NCI-H1417 (cell line): ENCODE measurements around the gene WDR19.
"Not testable (repeated sequence)": the region's sequence is repeated elsewhere in the genome, so short reads cannot be mapped to it uniquely, and the experiment has no call there.

ENCODE experiments used
- DNase-seq, 3 experiments: peaks; one replicate each; lab custom pipeline; 2025; lab: John Stamatoyannopoulos, UW

Gene WDR19

GRCh38 chr4:39233114-39233513, 50.8 kb downstream of the WDR19 start:
- no peak for DNase-seq

- DNase-seq = no peak
Measured at GRCh38 chr4:39233783-39234182, 51.5 kb downstream of the WDR19 start.

- no peak for DNase-seq
Measured at GRCh38 chr4:39235021-39235420, 52.7 kb downstream of the WDR19 start.

- DNase-seq = no peak
Measured at GRCh38 chr4:39235696-39236095, 53.4 kb downstream of the WDR19 start.

- no peak for DNase-seq
Measured at GRCh38 chr4:39237179-39237578, 54.9 kb downstream of the WDR19 start.

GRCh38 chr4:39243462-39243861, 61.1 kb downstream of the WDR19 start:
- no peak for DNase-seq

- no peak for DNase-seq
Measured at GRCh38 chr4:39255266-39255665, 72.9 kb downstream of the WDR19 start.

GRCh38 chr4:39255871-39256270, 73.5 kb downstream of the WDR19 start:
- no peak for DNase-seq

GRCh38 chr4:39256436-39256835, 74.1 kb downstream of the WDR19 start:
- DNase-seq = no peak

GRCh38 chr4:39259571-39260330, 77.4 kb downstream of the WDR19 start:
- no peak for DNase-seq

GRCh38 chr4:39263895-39264294, 81.6 kb downstream of the WDR19 start:
- DNase-seq = no peak

GRCh38 chr4:39274503-39274902, 92.2 kb downstream of the WDR19 start:
- no peak for DNase-seq

- DNase-seq = not testable (repeated sequence)
Measured at GRCh38 chr4:39277661-39278060, 95.3 kb downstream of the WDR19 start.

- DNase-seq = no peak
Measured at GRCh38 chr4:39278476-39278875, 96.1 kb downstream of the WDR19 start.

- no peak for DNase-seq
Measured at GRCh38 chr4:39279416-39279815, 97.1 kb downstream of the WDR19 start.

- DNase-seq = no peak
Measured at GRCh38 chr4:39280770-39281169, 98.4 kb downstream of the WDR19 start.

GRCh38 chr4:39285111-39285795, 102.9 kb downstream of the WDR19 start:
- no peak for DNase-seq

GRCh38 chr4:39285853-39286252, 103.5 kb downstream of the WDR19 start:
- DNase-seq = no peak

GRCh38 chr4:39286263-39286662, 103.9 kb downstream of the WDR19 start:
- DNase-seq = no peak

- DNase-seq = no peak
Measured at GRCh38 chr4:39287223-39287622, 104.9 kb downstream of the WDR19 start.

- DNase-seq = no peak
Measured at GRCh38 chr4:39291686-39292085, 109.4 kb downstream of the WDR19 start.

- DNase-seq = not testable (repeated sequence)
Measured at GRCh38 chr4:39292433-39292832, 110.1 kb downstream of the WDR19 start.

- no peak for DNase-seq
Measured at GRCh38 chr4:39295784-39296183, 113.5 kb downstream of the WDR19 start.

- DNase-seq = no peak
Measured at GRCh38 chr4:39302901-39303300, 120.6 kb downstream of the WDR19 start.
